ENCODE results near the gene CACNA2D3. TPM values are rescaled to one million over a fixed set of nuclear protein-coding genes. Genes with fewer than 3 reads are reported as not detected.

CACNA2D3 gene
- total RNA-seq, 2 experiments from 2014 or later: not detected

GRCh38 chr3:54758461-54758860, 636.1 kb downstream of the CACNA2D3 start:
- CTCF ChIA-PET: no interaction called here
- POLR2A ChIA-PET: no interaction called here

- ChIA-PET CTCF (no interaction called here), POLR2A (no interaction called here)
These were observed 636.8 kb downstream of the CACNA2D3 start for GRCh38 chr3:54759166-54759565.

- CTCF ChIA-PET: no interaction called here
- POLR2A ChIA-PET: no interaction called here
These were observed 637.8 kb downstream of the CACNA2D3 start for GRCh38 chr3:54760201-54760600.

- CTCF ChIA-PET: no interaction called here
- POLR2A ChIA-PET: no interaction called here
These were observed 639.3 kb downstream of the CACNA2D3 start for GRCh38 chr3:54761637-54762036.

- ChIA-PET CTCF (no interaction called here), POLR2A (no interaction called here)
These were observed 642.6 kb downstream of the CACNA2D3 start for GRCh38 chr3:54764911-54765310.

GRCh38 chr3:54771050-54771449, 648.7 kb downstream of the CACNA2D3 start:
- POLR2A ChIA-PET: no interaction called here
- CTCF ChIA-PET: no interaction called here

- ChIA-PET POLR2A (no interaction called here), CTCF (no interaction called here)
These were observed 649.7 kb downstream of the CACNA2D3 start for GRCh38 chr3:54772051-54772450.

GRCh38 chr3:54772746-54773145, 650.4 kb downstream of the CACNA2D3 start:
- ChIA-PET CTCF (no interaction called here), POLR2A (no interaction called here)

GRCh38 chr3:54773271-54773670, 650.9 kb downstream of the CACNA2D3 start:
- ChIA-PET POLR2A (no interaction called here), CTCF (no interaction called here)

GRCh38 chr3:54776601-54777000, 654.2 kb downstream of the CACNA2D3 start:
- ChIA-PET CTCF (no interaction called here), POLR2A (no interaction called here)

- ChIA-PET CTCF (no interaction called here), POLR2A (no interaction called here)
These were observed 654.8 kb downstream of the CACNA2D3 start for GRCh38 chr3:54777141-54777540.

- CTCF ChIA-PET: no interaction called here
- POLR2A ChIA-PET: no interaction called here
These were observed 658.0 kb downstream of the CACNA2D3 start for GRCh38 chr3:54780336-54780735.

GRCh38 chr3:54781728-54782127, 659.4 kb downstream of the CACNA2D3 start:
- CTCF ChIA-PET: no interaction called here
- POLR2A ChIA-PET: no interaction called here

- ChIA-PET POLR2A (no interaction called here), CTCF (no interaction called here)
These were observed 661.3 kb downstream of the CACNA2D3 start for GRCh38 chr3:54783611-54784010.

GRCh38 chr3:54784021-54784420, 661.7 kb downstream of the CACNA2D3 start:
- CTCF ChIA-PET: no interaction called here

GRCh38 chr3:54785976-54786375, 663.6 kb downstream of the CACNA2D3 start:
- ChIA-PET POLR2A (no interaction called here), CTCF (no interaction called here)

More at GRCh38 chr3:54784021-54784420, 661.7 kb downstream of the CACNA2D3 start:
- POLR2A ChIA-PET: no interaction called here

GRCh38 chr3:54790051-54790450, 667.7 kb downstream of the CACNA2D3 start:
- POLR2A ChIA-PET: no interaction called here
- CTCF ChIA-PET: no interaction called here

- CTCF ChIA-PET: no interaction called here
These were observed 669.3 kb downstream of the CACNA2D3 start for GRCh38 chr3:54791501-54792156.

GRCh38 chr3:54792584-54792983, 670.2 kb downstream of the CACNA2D3 start:
- ChIA-PET CTCF (no interaction called here), POLR2A (no interaction called here)

More at GRCh38 chr3:54791501-54792156, 669.3 kb downstream of the CACNA2D3 start:
- POLR2A ChIA-PET: no interaction called here

- ChIA-PET CTCF (no interaction called here), POLR2A (no interaction called here)
These were observed 670.8 kb downstream of the CACNA2D3 start for GRCh38 chr3:54793171-54793570.

- CTCF ChIA-PET: no interaction called here
- POLR2A ChIA-PET: no interaction called here
These were observed 674.8 kb downstream of the CACNA2D3 start for GRCh38 chr3:54797111-54797510.

GRCh38 chr3:54800478-54800877, 678.1 kb downstream of the CACNA2D3 start:
- CTCF ChIA-PET: no interaction called here
- POLR2A ChIA-PET: no interaction called here

- CTCF ChIA-PET: interaction anchor here (0.9 kb wide), 1 partner anchor 13 kb away, joined by 3 read pairs; no protein-coding TSS in a partner anchor
- POLR2A ChIA-PET: no interaction called here
These were observed 679.6 kb downstream of the CACNA2D3 start for GRCh38 chr3:54801977-54802376.

Measured in activated CD8-positive, alpha-beta memory T cell treated with anti-CD3 and anti-CD28 coated beads for 36 hours (primary cell).